ENCODE measurements around the gene ADARB2.

The ADARB2 gene

GRCh38 chr10:1227510-1228402 is 509.6 kb downstream of the ADARB2 start (continued):
- TF ChIP-seq ZNF274 (IDR thresholded peaks at IDR 0.05; ENCODE audit: low read length) (no peak), ZNF274 (tag by site-specific recombination; IDR thresholded peaks at IDR 0.05; ENCODE audit: borderline replicate concordance) (no peak), ZNF785 (tag by site-specific recombination; IDR thresholded peaks at IDR 0.05) (no peak), GFI1B (tag by site-specific recombination; IDR thresholded peaks at IDR 0.05) (no peak), KLF16 (tag by site-specific recombination; IDR thresholded peaks at IDR 0.05) (no peak), EGR2 (tag by site-specific recombination; IDR thresholded peaks at IDR 0.05; ENCODE audit: low read depth) (no peak), PRDM1 (tag by site-specific recombination; IDR thresholded peaks at IDR 0.05) (no peak), ZFHX2 (tag by site-specific recombination; conservative IDR thresholded peaks at IDR 0.05) (no peak), IKZF3 (tag by site-specific recombination; IDR thresholded peaks at IDR 0.05) (no peak), ZNF561 (tag by site-specific recombination; IDR thresholded peaks at IDR 0.05; ENCODE audit: borderline replicate concordance) (no peak), PRDM2 (tag by site-specific recombination; IDR thresholded peaks at IDR 0.05; ENCODE audit: borderline replicate concordance) (no peak), ZNF549 (tag by site-specific recombination; IDR thresholded peaks at IDR 0.05) (no peak), ZBTB1 (tag by site-specific recombination; IDR thresholded peaks at IDR 0.05) (no peak), ZNF621 (tag by site-specific recombination; IDR thresholded peaks at IDR 0.05) (no peak), ZBTB17 (tag by site-specific recombination; IDR thresholded peaks at IDR 0.05) (0 out of 2 replicates have a peak, but pooled peaks have one; percentile 14), KLF7 (tag by site-specific recombination; IDR thresholded peaks at IDR 0.05; ENCODE audit: borderline replicate concordance) (no peak), ZNF335 (tag by site-specific recombination; conservative IDR thresholded peaks at IDR 0.05) (peak; percentile 44; the same call in 1 of the 2 replicates), BCL6B (tag by site-specific recombination; IDR thresholded peaks at IDR 0.05) (no peak), ZNF114 (tag by site-specific recombination; IDR thresholded peaks at IDR 0.05) (no peak), MZF1 (tag by site-specific recombination; IDR thresholded peaks at IDR 0.05; ENCODE audit: borderline replicate concordance) (no peak), ZSCAN4 (tag by site-specific recombination; IDR thresholded peaks at IDR 0.05) (no peak), ZNF626 (tag by site-specific recombination; IDR thresholded peaks at IDR 0.05) (no peak)
- TF ChIP-seq, protein P1, sequence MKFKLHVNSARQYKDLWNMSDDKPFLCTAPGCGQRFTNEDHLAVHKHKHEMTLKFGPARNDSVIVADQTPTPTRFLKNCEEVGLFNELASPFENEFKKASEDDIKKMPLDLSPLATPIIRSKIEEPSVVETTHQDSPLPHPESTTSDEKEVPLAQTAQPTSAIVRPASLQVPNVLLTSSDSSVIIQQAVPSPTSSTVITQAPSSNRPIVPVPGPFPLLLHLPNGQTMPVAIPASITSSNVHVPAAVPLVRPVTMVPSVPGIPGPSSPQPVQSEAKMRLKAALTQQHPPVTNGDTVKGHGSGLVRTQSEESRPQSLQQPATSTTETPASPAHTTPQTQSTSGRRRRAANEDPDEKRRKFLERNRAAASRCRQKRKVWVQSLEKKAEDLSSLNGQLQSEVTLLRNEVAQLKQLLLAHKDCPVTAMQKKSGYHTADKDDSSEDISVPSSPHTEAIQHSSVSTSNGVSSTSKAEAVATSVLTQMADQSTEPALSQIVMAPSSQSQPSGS (tag by site-specific recombination; IDR thresholded peaks at IDR 0.05; ENCODE audit: low read depth), result peak; percentile 89
- TF ChIP-seq, protein P2, sequence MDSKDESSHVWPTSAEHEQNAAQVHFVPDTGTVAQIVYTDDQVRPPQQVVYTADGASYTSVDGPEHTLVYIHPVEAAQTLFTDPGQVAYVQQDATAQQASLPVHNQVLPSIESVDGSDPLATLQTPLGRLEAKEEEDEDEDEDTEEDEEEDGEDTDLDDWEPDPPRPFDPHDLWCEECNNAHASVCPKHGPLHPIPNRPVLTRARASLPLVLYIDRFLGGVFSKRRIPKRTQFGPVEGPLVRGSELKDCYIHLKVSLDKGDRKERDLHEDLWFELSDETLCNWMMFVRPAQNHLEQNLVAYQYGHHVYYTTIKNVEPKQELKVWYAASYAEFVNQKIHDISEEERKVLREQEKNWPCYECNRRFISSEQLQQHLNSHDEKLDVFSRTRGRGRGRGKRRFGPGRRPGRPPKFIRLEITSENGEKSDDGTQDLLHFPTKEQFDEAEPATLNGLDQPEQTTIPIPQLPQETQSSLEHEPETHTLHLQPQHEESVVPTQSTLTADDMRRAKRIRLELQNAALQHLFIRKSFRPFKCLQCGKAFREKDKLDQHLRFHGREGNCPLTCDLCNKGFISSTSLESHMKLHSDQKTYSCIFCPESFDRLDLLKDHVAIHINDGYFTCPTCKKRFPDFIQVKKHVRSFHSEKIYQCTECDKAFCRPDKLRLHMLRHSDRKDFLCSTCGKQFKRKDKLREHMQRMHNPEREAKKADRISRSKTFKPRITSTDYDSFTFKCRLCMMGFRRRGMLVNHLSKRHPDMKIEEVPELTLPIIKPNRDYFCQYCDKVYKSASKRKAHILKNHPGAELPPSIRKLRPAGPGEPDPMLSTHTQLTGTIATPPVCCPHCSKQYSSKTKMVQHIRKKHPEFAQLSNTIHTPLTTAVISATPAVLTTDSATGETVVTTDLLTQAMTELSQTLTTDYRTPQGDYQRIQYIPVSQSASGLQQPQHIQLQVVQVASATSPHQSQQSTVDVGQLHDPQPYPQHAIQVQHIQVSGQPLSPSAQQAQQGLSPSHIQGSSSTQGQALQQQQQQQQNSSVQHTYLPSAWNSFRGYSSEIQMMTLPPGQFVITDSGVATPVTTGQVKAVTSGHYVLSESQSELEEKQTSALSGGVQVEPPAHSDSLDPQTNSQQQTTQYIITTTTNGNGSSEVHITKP (tag by site-specific recombination; IDR thresholded peaks at IDR 0.05), result peak; percentile 67
- TF ChIP-seq, protein P3, sequence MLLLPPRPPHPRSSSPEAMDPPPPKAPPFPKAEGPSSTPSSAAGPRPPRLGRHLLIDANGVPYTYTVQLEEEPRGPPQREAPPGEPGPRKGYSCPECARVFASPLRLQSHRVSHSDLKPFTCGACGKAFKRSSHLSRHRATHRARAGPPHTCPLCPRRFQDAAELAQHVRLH (tag by site-specific recombination; IDR thresholded peaks at IDR 0.05), result no peak
